HPDE6-E6E7 (cell line): ENCODE results near the gene CFAP20DC.

Source experiments
- DNase-seq: peaks from one replicate; pipeline ENCODE4 v3.0.0; 2011; ENCODE audit warnings: missing footprints; ENCODE audit errors: extremely low spot score

Gene CFAP20DC

DNA sequence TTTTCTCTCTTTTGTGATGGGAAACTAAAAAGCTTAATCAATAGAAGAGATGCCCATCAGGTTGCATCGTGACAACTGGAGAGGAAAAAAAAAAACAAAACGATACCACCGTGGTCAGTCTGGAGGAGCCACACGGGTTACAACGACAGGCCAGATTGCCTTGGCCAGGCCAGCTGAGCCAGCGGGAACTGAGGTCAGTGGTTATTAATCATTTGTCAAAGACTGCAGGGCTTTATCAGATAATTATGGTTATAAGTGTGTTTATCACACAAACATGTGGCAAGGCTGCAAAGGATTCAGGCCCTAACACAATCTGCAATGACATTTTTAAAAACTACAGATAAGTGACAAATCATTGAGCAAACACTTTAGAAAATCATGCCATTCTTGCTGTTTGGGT is 248.3 kb downstream of the CFAP20DC start:
- no peak for DNase-seq

DNA sequence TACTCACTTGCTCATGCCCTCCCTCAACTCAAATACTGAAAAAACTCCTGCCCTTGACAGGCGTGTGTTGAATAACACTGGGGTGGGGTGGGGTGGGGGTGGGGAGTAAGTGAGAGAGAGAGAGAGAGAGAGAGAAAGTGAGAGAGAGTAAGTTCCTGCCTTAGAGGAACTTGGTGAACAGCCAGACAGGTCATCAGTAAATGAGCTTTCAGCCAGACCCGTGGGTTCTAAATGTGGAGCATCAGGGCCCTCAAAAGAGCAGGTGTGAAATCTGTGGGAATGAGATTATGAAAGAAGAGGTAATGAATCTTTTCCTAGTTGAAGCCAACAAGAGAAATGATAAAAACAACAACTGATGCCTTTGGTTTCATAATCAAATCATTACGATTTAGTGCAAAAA is 248.9 kb downstream of the CFAP20DC start:
- DNase-seq: no peak

- no peak for DNase-seq
Measured at GRCh38 chr3:58800032-58800431, 249.8 kb downstream of the CFAP20DC start.

DNA sequence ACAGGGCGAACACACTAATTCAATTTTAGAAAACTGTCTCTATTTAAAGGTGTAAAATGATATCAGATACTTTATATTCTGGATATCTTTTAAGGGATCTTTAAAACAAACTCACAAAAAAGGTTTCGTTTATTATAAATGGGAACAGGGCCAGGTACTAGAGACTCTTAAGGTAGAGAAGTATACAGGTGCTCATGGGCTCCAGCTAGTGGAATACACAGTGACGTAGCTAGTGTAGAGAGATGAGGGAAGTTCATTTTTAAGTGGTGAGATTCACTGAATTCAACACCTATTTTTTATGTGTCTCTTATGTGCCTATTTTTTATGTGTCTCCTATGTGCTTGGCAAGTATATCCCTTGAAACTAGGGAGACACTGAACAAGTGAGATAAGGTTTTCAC is 250.6 kb downstream of the CFAP20DC start:
- no peak for DNase-seq

DNA sequence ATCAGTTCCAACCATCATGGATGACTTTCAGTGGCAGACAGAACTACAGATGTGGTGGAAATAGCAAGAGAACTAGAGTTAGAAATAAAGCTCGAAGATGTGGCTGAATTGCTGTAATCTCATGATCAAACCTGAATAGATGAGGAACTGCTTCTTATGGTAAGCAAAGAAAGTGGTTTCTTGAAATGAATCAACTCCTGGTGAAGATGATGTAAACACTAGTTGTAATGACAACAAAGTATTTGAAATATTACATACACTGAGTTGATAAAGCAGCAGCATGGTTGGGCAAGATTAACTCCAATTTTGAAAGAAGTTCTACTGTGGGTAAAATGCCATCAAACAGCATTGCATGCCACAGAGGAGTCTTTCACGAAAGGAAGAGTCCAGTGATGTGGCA is 251.5 kb downstream of the CFAP20DC start:
- DNase-seq: no peak

DNA sequence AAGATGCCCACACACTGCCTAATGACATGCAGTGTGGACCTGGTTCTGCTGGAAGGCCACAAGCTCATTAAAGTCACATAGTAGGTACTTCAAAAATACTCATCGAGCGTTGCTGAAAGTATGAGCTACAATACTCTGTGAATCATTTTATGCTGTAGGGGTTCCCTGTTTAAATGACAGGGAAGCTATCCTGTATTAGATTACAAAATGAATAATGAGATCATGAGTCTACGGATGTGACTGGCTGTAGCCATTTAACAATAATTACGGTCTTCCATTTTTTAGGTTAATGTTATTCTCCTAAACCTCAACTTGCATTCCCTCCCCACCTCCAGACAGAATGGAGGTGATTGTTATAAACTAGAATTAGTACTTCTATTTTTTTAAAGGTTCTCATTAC is 255.1 kb downstream of the CFAP20DC start:
- DNase-seq: no peak

GRCh38 chr3:58793938-58794337 is 255.9 kb downstream of the CFAP20DC start:
- no peak for DNase-seq

GRCh38 chr3:58792921-58793451 is 256.8 kb downstream of the CFAP20DC start:
- DNase-seq: no peak

- no peak for DNase-seq
Measured at GRCh38 chr3:58789385-58789784, 260.4 kb downstream of the CFAP20DC start.

DNA sequence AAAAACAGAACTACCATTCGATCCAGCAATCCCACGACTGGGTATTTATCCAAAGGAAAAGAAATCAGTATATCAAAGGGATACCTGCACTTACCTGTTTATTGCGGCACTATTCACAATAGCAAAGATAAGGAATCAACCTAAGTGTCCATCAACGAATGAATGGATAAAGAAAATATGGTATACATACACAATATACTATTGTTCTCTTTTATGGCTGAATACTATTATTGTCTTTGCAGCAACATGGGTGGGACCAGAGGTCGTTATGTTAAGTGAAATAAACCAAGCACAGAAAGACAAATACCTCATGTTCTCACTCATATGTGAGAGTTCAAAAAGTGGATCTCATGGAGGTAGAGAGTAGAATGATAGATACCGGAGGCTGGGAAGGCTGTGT is 264.9 kb downstream of the CFAP20DC start:
- DNase-seq: no peak

DNA sequence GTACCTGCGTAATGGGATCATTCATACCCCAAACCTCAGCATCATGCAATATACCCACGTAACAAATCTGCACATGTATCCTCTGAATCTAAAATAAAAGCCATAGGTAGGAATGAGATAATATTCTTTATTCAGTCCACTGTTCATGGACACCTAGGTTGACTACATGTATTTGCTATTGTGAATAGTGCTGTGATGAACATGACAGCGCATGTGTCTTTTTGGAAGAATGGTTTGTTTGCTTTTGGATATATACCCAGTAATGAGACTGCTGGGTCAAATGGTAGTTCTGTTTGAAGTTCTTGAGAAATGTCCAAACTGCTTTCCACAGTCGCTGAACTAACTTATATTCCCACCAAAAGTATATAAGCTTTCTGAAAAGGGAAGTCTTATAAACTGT is 265.4 kb downstream of the CFAP20DC start:
- no peak for DNase-seq

DNA sequence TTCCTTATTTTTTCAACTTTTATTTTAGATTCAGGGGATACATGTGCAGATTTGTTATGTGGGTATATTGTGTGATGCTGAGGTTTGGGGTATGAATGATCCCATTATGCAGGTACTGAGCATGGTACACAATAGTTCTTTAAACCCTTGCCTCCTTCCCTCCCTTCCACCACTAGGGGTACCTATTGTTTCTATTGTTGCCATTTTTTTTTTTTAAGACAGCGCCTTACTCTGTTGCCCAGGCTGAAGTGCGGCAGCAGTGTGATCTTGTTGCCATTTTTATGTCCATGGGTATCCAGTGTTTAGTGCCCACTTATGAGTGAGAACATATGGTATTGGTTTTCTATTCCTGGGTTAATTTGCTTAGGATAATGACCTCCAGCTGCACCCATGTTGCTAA is 266.0 kb downstream of the CFAP20DC start:
- DNase-seq: no peak

- no peak for DNase-seq
Measured at GRCh38 chr3:58779934-58780333, 269.9 kb downstream of the CFAP20DC start.

DNA sequence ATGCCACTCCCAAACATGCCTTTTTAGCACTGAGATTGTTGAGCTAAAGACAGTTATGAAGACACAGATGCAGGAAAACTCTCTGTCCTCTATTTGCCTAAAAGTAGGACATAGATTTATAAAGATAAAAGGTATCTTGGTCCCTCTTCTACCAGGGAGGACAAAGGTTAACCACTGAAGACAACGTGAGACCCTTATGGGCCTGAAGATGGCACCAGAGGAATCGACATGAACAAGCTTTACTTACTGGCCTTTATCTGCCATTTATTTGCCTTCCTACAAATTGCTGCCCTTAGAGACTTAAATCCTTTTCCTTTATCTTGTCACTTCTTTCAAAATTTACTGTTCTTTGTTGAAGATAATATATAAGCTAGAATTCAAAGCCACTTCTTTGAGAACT is 273.6 kb downstream of the CFAP20DC start:
- no peak for DNase-seq

DNA sequence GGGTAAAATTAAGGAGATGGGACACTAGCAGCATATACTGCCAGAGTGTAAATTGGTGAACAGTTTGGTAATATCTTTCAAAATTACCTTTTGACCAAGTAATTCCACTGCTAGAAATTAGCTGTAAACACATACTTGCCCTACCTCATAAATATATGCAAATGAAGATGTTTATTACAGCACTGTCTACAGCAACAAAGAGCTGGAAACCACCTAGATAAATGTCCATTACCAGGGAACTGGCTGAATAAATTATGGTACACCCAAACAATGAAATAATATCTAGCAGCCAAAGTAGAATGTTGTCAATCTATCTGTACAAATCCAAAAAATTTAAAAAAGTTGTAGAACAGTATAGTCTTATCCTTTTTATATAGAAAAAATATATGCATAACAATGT is 277.4 kb downstream of the CFAP20DC start:
- DNase-seq: no peak

DNA sequence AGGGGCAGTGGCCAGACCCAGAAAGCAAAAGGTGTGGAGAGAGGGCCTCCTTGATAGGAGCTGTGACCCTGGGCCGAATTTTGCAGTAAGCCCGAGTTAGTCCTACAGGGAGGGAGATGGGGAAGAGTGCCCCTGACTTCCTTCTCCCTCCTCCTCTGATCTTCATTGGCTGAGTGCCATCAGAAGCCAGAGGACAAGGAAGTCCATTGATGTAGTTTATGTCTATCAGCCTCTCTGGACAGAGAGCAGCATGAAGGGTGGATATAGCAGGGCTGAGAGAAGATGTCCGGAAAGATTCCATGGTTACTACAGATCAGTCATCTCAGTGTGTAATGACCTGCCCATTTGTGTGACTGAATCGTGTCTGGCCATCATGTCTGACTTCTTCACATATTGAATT is 280.8 kb downstream of the CFAP20DC start:
- no peak for DNase-seq

GRCh38 chr3:58766587-58767282 is 283.1 kb downstream of the CFAP20DC start:
- DNase-seq: no peak

GRCh38 chr3:58755150-58755549 is 294.7 kb downstream of the CFAP20DC start:
- no peak for DNase-seq

- no peak for DNase-seq
Measured at GRCh38 chr3:58754074-58754473, 295.8 kb downstream of the CFAP20DC start.

DNA sequence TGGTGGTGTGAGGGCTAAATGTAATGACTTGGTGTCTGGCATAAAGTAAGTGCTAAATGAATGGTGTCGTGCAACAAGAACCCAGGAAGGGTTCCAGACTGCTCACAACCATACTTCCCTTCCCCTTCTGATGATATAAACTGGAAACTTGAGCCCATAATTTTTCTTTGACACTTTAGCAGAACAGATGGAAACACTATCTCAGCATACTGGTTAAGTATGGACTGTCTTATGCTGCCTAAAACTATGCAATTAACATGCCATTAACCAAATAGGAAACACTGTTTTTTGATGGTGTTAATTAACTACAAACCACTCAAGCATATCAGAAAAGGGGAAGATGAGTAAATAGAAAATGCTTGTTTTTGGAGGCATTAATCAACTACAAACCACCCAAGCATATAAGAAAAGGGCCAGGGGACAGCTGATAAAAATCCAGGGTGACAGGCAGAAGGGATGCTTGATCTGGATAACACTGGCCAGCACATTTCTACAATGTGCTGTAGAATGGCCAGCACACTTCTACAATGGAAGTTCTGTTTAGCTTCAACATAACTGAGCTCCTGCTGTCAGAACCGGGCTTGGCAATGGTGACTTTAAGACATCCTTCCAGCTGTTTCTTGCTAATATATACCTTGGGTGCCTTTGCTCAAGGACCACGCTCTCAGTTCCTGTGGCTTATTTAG is 297.8 kb downstream of the CFAP20DC start:
- no peak for DNase-seq

DNA sequence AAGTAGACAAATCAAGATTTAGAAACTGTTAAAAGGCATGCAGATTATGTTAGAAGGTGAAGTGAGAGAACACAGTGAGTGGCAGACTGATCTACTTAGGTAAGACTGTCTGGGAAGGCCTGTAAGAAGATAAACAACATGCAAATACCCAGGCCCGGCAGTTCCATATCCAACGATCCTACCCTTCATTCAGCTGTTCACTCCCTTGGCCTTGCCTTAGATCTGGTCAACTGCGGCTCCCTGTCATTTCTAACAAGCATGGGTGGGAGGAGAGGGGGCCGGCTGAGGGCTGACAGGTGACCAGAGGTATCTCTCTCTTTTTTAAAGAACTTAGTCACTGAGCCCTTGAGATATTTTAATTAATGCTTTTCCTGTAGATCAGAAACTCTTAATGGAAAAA is 298.6 kb downstream of the CFAP20DC start:
- no peak for DNase-seq

DNA sequence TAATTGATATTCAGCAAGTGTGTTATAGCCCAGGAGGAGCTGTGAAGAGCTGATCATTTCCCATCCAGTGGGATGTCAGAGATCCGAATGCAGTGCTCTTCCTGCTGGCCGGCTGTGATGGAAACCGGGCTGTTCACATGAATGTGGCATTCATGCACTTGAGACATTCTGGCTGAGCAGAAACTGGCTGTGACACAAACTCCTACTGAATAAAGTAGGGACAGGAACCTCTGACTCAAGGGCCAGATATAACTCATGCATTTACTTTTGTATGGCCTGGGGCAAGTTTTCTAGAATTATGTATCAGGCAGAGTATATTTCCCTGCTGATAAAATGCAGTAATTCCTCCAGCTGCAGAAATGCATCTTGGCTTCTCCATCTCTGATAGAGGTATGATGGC is 299.9 kb downstream of the CFAP20DC start:
- DNase-seq: no peak

- no peak for DNase-seq
Measured at GRCh38 chr3:58748024-58748423, 301.8 kb downstream of the CFAP20DC start.
